Activated CD4-positive, alpha-beta T cell treated with anti-CD3 and anti-CD28 coated beads, Interleukin-2, amount 50 U/mL, for 1 hour (primary cell): ENCODE data around the gene SHF.
"Not testable (repeated sequence)": the region's sequence is repeated elsewhere in the genome, so short reads cannot be mapped to it uniquely, and the experiment has no call there.

ENCODE experiments used
- DNase-seq: peaks from one replicate; pipeline ENCODE4 v3.0.0-alpha.2; 2020

SHF gene

DNA sequence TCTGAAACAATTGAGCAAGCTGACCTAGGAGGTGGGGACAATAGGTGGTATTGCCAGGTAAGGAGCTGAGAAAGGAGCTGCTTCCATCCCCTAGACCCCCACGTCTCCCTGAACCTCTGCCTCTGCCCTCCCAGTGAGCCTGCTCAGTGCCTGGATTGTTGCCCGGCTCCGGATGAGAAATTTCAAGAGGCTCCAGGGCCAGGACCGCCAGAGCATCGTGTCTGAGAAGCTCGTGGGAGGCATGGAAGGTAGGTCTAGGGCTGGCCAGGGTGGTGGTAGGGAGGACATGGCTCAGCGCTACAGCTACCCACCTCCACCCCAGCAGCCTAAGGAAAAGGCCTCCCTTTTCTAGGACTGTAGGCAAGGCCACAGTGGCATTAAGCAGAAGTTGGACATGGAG is 44.7 kb downstream of the SHF start:
- DNase-seq, result no peak

DNA sequence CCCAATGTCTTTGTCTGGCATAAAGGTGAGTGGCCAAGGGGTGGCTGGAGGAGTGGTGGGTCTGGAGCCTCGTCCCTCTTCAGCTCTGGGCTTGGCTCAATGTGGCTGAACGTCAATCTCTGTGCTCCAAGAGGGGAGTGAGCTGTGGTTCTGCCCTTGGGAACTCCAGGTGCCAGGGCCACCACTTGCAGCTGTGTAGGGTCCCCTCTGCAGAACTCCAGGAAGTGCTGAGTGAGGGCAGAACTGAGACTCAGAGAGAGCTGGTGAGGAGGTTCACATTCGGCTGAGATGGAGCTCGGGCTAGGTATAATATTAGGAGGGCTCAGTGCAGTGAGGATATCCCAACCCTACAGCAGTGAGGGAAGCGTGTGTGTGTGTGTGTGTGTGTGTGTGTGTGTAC is 46.4 kb downstream of the SHF start:
- DNase-seq, result no peak

DNA sequence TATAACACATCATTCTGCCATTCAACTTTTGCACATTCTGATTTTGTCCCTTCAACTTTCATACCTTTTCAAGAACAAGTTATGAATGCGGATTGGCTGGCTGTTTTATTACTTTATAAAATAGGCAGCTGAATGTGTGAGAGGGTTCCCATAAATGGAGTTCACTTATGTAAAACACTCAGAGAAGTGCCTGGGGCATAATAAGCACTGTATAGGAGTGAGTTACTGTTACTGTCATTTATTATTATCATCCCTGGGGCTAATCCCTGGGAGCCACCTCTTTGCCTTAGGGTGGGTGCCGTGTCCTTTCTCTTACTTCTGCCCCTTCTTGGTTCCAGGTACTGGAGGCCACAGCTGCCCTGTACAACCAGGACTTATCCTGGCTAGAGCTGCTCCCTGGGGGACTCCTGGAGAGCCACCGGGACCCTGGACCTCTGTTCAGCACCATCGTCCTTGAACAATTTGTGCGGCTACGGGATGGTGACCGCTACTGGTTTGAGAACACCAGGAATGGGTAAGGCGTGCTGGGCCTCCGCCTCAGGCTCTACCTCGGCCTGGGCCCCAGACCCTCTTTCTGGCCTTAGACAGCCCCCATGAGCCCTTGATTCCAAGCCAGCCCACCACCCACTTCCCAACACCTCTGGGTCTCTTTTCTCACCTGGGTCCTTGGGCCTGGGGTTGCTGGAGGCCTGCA is 47.1 kb downstream of the SHF start:
- no peak for DNase-seq

DNA sequence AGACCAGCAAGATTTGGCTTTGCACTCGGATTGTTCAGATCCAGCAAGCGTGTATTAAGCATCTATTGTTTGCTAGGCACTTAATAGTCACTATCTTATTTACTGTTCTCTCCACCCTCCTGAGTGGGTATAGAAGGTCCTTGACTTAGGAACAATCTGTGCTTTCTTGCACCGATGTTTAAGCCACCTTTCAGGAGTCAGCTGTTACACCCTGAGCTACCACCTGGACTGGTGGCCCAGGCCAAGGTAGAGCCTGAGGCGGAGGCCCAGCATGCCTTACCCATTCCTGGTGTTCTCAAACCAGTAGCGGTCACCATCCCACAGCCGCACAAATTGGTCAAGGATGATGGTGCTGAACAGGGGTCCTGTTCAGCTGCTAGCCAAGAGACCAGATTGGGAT is 48.0 kb downstream of the SHF start:
- DNase-seq, result no peak

DNA sequence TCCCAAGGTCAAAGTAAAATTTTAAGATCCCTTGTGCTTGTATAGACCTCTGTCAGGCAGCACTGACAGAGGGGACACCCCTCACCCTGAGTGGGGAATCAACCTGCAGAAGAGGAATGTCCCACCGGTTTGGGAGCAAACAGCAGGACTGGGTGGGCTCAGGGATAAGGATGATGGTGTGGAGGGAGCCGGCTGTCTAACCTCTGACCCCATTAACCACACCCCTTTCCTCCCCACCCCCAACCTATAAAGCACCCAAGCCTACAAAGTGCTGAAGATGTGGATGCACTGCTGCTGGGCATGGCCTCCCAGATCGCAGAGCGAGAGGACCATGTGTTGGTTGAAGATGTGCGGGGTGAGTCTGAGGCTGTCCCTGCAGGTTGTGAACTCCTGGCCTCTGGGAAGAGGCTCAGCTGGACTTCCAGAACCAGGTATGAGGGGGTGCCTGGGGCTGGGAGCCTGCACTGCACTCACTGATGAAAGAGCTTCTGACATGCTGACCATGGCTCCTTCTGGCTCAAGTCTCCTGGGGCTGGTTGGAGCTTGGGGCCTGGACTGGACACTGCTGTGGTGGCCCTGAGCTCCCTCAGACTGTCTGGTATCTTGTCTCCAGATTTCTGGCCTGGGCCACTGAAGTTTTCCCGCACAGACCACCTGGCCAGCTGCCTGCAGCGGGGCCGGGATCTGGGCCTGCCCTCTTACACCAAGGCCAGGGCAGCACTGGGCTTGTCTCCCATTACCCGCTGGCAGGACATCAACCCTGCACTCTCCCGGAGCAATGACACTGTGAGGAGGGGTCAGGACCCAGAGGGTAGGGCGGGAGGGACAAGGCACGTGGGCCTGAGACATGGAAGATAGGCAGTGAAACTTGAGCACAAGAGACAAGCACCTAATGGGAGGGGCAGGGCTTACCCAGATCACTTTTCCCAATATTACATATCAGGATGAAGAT is 48.7 kb downstream of the SHF start:
- DNase-seq, result no peak

DNA sequence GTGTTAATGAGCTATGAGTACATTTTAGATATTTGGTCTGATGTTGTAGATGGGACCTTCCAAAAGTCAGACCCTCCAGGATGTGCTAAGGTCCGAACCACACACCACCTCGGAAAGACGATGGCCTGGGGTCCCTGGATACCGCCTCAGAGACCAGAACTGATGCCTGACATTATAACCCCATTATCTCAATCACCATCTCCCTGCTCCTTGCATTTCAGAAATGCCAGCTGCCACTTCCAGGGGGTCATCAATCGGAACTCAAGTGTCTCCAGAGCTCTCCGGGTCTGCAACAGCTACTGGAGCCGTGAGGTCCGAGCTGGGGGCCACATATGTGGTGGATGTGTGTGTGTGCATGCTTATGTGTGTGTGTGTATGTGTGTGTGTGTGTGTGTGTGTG is 50.1 kb downstream of the SHF start:
- DNase-seq, result no peak

DNA sequence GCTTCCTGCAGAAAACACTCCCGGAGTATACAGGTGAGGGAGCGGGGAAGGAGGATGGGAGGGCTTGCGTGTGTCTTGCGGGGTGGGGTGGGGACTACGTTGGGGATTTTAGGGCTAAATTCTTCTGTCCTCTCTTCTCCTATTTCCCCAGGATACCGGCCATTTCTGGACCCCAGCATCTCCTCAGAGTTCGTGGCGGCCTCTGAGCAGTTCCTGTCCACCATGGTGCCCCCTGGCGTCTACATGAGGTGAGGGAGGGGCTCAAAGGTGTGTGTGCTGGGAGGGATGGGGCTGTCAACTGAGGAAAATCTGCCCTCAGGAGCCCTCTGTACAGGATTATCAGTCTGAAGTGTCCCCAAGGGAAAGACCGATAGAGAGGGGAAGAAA is 51.4 kb downstream of the SHF start:
- DNase-seq, result no peak

DNA sequence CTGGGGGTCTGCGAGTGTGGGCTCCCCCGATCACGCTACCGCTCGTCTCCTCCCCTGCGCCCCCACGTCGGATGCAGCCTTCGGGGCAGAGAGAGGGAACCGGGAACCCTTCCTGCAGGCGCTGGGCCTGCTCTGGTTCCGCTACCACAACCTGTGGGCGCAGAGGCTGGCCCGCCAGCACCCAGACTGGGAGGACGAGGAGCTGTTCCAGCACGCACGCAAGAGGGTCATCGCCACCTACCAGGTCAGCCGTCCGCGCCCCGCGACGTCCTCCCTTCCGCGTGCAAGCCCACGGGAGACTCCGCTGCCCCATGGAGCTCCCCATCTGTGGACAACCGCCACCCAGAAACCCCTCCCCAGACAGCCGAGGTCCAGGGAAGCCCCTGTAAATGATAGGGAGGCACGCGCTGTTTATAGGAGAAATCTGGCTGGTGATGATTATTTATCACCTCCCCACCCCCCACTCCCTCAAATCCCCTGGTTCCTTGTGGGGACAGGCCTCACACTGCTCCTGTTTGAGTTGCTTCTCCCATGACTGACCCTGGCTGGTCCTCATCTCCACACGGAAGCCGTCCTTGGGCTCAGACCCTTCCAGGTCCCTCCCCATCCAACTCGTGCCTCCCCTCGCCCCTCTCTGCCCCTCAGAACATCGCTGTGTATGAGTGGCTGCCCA is 51.9 kb downstream of the SHF start:
- DNase-seq, result not testable (repeated sequence)

DNA sequence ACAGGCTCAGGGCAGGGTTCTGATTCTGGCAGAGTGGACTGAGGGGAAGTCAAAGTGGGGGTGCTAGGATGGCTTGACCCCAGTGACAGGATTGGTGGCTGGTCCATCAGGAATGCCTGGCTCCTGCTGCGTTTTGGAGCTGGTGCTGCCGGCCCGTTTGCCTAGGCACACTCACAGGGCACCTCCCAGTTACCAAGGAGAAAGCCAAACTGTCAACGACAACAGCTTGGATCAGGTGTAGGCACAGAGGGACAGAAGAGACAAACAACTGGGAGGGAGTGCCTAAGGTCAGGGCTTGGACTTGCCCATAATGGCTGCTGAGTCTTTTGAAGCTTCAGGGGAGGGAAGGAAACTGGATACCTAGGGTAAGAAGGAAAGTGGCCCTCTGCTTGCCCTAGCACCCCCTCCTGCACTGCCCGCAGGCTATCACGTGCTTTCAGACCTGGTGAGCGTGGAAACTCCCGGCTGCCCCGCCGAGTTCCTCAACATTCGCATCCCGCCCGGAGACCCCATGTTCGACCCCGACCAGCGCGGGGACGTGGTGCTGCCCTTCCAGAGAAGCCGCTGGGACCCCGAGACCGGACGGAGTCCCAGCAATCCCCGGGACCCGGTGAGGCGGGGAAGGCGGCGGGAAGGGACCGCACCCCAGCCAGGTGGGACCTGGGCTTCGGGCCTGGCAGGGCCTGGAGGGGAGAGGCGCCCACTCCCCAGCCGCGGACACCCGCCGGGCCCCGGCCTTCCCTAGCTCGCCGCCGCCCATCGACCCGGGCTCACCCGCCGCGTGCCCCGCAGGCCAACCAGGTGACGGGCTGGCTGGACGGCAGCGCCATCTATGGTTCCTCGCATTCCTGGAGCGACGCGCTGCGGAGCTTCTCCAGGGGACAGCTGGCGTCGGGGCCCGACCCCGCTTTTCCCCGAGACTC is 52.8 kb downstream of the SHF start:
- DNase-seq, result peak; percentile 18

DNA sequence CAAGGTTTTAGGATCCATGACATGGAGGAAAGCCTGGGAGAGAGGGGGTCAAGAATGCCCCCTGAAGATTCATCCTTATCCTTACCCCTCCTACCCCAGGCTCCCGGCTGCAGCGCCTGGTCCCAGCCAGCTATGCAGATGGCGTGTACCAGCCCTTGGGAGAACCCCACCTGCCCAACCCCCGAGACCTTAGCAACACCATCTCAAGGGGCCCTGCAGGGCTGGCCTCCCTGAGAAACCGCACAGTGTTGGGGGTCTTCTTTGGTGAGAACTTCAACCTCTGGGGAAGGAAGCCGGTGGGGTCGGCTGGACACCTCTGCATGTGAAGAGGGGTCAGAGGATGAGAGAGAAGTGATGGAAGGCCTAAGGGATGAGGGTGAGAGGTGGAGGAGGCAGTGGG is 53.7 kb downstream of the SHF start:
- DNase-seq, result no peak

DNA sequence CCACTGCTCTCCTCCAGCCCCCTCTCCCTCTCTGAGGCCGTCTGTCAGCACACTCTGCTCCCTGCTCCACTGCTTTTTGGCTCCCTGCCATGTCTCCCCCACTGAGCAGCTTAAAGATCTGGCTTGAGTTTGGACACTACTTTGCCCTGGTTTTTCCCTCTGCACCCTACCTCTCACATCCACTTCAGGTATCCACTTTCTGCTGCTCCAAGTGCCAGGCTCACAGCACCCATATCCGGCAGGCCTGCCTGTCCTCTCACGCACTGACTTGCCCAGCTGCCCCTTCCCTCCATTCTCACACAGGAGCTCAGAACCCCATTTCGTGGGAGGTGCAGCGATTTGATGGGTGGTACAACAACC is 54.2 kb downstream of the SHF start:
- DNase-seq, result no peak

DNA sequence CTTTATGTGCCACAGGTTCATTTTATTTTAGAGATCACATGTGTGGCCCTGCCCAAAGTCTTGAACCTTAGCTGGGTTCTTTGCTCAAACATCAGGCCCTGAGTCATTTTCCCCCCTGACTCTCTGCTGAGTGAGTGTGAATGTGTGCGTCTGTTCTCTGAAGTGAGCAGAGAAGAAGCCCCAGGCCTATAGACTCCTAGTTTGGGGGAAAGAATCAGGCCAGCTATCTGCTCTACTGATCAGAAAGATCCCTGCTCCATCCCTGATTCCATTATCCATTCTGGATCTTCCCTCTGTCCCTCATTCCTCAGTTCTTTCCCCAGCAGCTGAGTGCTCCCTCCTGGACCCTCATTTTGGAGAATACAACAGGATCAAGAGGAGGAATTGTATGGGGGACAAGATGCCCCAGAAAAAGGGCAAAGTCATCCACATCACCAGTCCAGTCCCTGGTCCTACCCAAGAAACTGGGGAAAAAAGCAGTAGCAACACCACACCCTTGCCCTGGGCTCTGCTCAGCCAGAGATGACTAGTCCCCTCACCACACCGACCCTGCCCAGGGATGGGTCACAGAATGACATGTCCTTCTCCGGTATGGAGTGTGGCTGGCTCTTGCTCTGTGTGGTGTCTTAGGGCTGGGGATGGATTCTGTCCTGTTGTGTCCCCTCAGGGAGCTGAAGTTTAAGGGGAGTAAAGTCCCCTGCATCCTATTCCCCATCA is 54.8 kb downstream of the SHF start:
- DNase-seq, result no peak

DNA sequence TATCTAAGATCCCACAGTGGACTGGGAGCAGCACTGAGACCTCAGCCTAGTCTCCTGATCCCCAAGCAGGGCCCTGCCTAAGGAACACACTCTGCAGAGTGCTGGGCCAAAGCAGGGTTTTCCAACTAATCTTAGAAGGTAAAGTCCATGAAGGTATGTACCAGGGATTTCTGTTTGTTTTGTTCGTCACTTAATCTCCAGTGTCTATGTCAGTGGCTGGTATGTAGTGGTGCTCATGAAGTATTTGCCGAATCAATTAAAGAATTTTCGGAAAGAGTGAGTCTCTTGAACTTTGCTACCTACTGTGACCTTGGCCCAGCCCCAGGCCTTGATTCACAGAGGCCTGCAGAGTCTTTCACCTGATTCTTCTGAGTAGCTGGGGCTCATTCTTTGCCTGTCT is 56.3 kb downstream of the SHF start:
- no peak for DNase-seq

DNA sequence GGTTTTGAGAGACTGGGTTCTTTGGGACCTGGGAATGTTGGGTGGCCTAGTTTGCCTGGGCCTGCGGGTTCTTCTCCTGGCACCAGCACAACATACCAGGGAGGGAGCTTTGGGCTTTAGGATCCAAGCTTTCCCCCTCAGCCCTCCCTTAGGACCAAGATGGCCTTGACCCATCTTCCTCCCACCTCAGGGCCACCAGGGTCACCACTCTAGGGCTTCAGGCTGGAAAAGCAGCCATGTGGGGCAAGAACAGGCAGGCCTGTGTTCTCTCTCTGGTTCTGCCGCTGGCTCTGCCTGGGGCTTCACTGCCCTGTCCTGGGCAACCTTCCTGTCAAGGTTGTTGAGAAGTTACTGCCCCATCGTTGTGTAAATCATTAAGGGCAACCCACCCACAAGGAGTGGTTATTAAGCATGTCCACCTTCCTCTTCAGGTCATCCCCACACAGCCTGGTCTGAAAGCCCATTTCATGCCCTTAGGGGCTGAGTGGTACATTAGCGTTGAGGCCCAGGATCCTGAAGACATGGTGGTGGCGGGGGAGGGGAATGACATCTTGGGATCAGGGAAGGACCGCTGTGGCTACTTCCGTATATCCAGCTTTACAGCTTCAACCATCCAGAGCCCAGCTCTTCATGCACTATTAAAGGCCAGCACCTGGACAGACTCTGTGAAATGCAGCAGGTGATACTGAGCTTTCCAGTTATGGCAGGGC is 57.3 kb downstream of the SHF start:
- DNase-seq, result no peak

DNA sequence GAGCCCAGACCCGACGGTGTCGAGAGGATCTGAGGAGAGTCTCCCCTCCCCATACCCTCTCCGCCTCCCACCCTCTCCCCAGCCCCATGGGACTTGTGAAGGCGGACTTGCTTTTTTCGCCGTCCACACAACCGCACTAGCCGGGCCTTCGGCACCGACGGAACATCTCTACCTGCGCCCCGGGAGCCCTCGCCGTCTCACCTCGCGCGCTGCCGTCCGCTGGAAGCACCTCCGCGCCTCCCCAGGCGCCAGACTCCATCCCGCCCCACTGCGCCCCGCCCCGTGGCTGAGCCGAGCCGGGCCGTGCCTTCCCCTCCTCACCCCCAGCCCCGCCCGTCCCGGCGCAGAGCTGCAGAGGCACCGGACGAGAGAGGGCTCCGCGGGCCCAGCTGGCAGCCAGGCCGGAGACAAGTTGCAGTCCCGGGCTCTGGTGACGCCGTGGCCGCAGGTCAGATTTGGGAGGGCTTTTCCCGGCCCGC is 58.1 kb downstream of the SHF start, which contains the start of the genes DUOX1 and DUOXA1:
TSS of gene DUOX1 (plus strand) at position 344 of the 479 bp plus-strand sequence. CDS start 1,973 bp downstream, outside the sequence.
TSS of gene DUOXA1 (minus strand) at position 229 of the 479 bp plus-strand sequence. CDS start 6,865 bp downstream, outside the sequence.
- DNase-seq, result peak; percentile 18

DNA sequence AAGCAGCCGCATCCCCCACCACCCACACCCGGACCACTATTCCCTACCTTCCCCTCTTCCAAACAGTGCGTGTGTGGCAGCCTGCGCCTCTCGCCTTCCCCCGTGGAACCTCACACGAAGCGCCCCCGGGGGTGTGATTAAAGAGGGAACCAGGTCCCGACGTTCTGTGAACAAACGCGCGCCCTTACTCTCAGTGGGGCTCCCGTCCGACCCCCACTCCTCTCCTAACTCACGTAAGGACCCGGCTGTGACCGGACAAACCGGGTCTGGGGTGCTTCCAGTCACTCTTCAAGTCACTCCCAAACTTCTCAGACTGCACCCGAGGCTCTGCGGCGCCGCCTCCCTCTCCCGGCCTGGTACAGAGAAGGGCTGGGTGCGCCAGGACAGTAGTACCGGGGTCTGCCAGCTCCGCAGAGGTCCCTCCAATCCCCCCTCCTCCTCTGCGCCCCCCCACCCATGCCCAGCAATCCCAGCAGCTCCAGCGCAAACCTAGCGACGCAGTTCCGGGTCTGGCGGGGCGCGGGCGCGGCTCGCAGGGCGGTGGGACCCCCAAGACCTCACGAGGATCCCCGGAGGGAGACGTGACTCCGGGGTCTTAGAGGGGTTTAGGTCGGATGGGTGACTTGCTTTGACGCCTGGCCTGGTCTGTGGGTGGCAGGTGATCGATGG is 58.7 kb downstream of the SHF start:
- no peak for DNase-seq

DNA sequence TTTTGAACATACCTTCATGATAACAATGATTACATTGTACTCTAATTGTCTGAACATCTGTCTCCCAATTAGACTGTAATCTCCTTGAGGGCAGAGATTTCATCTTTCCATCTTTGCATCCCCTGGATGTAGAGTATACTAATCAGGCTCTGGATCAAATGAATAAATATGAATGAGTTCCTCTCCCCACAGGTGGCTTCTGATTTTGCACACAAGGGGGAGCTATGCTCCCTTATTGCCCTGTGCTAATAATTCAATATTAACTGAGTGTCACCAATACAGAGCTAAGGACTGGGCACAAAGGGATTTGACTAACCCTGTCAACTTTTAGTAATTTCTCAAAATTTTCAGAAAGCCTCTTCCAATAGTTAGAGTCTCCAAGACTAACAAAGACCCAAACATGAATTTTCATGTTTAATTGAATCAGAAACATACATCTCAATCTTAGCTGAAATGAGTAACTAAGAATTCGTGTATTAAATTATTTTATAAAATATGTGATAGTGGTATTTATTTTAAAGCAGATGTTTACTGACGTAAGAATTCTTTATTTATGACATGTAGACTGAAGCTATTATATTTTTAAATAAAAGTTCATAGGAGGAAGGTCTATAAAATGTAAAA is 61.1 kb downstream of the SHF start:
- DNase-seq, result peak; percentile 37

DNA sequence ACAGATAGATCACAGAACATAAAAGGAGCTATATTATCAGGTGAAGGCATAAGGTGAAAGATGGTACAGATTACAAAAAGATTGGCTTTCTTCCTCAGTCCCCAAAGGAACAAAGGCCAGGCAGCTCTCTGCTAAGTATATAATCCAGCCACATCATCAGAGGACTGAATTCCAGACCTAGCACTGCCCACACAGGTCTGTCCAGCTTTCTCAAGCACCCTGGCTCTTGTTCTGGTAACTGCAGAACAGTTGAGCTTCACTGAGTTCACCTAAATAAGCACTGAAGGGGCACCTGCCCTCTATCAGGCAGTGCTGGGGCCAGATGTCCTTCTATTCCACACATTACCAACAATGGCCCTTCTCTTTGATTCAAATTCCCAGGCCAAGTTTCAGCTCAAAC is 64.4 kb downstream of the SHF start:
- no peak for DNase-seq

DNA sequence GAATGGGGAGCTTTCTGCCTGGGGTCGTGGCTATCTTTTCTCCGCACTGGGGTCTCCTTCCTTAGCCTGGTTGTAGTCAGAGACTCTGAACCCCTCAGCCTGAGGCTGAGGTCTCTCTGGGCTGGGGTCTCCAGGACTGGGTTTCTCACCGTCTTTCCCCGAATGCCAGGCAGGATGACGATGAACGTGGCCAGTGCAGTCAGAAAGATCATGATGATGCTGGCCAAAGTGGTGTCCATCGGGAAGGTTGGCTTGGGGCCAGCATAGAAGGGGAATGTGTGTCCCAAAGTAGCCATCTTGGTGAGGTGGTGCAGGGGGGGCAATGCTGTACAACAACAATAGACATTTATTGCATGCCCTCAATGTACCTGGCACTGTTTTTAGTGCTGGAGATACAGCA is 65.0 kb downstream of the SHF start:
- no peak for DNase-seq
